Small intestine (tissue), 16 donors: ENCODE results near the gene STOML1. TPM values are rescaled to one million over a fixed set of nuclear protein-coding genes. Genes with fewer than 3 reads are reported as not detected.

ENCODE experiments used
- DNase-seq, 2 donors: peaks; one replicate each; pipeline versions ENCODE4 v3.0.0 to v3.0.0-alpha.2; 2013
- FAIRE-seq: peaks from 2 replicates; lab custom pipeline; 2012; peaks lifted over from hg19 to GRCh38; lab: Jason Lieb, UNC
- H3K27ac ChIP-seq, 3 donors: one replicate each; pipeline ENCODE4 v1.5.1; 2013; ENCODE audit warnings: low read length in 2 of 3, mild to moderate bottlenecking in 2 of 3, control low read depth in 1 of 3, inconsistent platforms in 1 of 3, low read depth in 1 of 3, moderate library complexity in 1 of 3
- H3K27me3 ChIP-seq, 3 donors: one replicate each; pipeline ENCODE4 v1.6.1; 2013; ENCODE audit warnings: low read length in 3 of 3, inconsistent platforms in 1 of 3; ENCODE audit not compliant: control insufficient read depth in 3 of 3, insufficient read depth in 3 of 3
- H3K36me3 ChIP-seq, 3 donors: one replicate each; pipeline ENCODE4 v1.6.1; 2013; ENCODE audit warnings: low read length in 3 of 3, inconsistent platforms in 1 of 3, low read depth in 1 of 3, mild to moderate bottlenecking in 1 of 3, moderate library complexity in 1 of 3; ENCODE audit not compliant: control insufficient read depth in 3 of 3, insufficient read depth in 2 of 3
- H3K4me1 ChIP-seq, 3 donors: one replicate each; pipeline ENCODE4 v1.6.1; 2013; ENCODE audit warnings: low read length in 2 of 3, inconsistent platforms in 1 of 3, low read depth in 1 of 3, mild to moderate bottlenecking in 1 of 3, moderate library complexity in 1 of 3; ENCODE audit not compliant: control insufficient read depth in 3 of 3, insufficient read depth in 2 of 3
- H3K4me3 ChIP-seq, 3 donors: one replicate each; pipeline ENCODE4 v1.5.1; 2013; ENCODE audit warnings: low read length in 3 of 3, control low read depth in 1 of 3, inconsistent platforms in 1 of 3, low read depth in 1 of 3, mild to moderate bottlenecking in 1 of 3, moderate library complexity in 1 of 3
- H3K9me3 ChIP-seq, 2 donors: one replicate each; pipeline ENCODE4 v1.6.1; 2013; ENCODE audit warnings: low read depth in 1 of 2, low read length in 1 of 2; ENCODE audit not compliant: control insufficient read depth in 2 of 2, insufficient read depth in 1 of 2
- WGBS, 3 donors: extraction: QIAGEN DNeasy Blood & Tissue Kit; methylation state at CpG; one replicate each; pipeline ENCODE4 v1.1.7; 2013; 5-methylcytosine and 5-hydroxymethylcytosine counted together
- long read RNA-seq, 10 donors: transcript quantifications; one replicate each; lab custom pipeline, GENCODE V29; 2026
- polyA plus RNA-seq, 4 donors: library from polyadenylated mRNA; stranded (reverse) in 3 of 4; unstranded in 1 of 4; fragments of 200-250 nt in 3 of 4; fragments of 120-200 nt in 1 of 4; gene quantifications; one replicate each; pipeline versions ENCODE4 v1.2.1 to v1.2.3, GENCODE V29; 2013
- donor health status: healthy with polysubstance abuse.
- donor health status: control.
- donor health status: control.
- donor health status: Bipolar disorder and iron deficiency.
- donor health status: healthy.

Gene STOML1, protein sequence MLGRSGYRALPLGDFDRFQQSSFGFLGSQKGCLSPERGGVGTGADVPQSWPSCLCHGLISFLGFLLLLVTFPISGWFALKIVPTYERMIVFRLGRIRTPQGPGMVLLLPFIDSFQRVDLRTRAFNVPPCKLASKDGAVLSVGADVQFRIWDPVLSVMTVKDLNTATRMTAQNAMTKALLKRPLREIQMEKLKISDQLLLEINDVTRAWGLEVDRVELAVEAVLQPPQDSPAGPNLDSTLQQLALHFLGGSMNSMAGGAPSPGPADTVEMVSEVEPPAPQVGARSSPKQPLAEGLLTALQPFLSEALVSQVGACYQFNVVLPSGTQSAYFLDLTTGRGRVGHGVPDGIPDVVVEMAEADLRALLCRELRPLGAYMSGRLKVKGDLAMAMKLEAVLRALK
- 10 to 100 TPM in 1 of 4 donors, 1 to 10 TPM in 3; 7.8 to 22.1 (median 8.7) TPM for polyA plus RNA-seq
- long read RNA-seq, donor 1: 0 reads
- long read RNA-seq, donor 2: 0 reads
- long read RNA-seq, donor 3, partial matches to known transcripts: 0 of 1 reads
- long read RNA-seq, donor 3, other reads (novel, unspliced or antisense): 0 of 1 reads
- long read RNA-seq, donor 4: 0 reads
- long read RNA-seq, donor 5: 0 reads
- long read RNA-seq, donor 6, full-length matches to known transcripts: 3 of 3 reads
- long read RNA-seq, donor 6, partial matches to known transcripts: 0 of 3 reads
- long read RNA-seq, donor 6, other reads (novel, unspliced or antisense): 0 of 3 reads
- long read RNA-seq, donor 7, full-length matches to known transcripts: 4 of 4 reads
- long read RNA-seq, donor 7, partial matches to known transcripts: 0 of 4 reads
- long read RNA-seq, donor 7, other reads (novel, unspliced or antisense): 0 of 4 reads
- long read RNA-seq, donor 8, partial matches to known transcripts: 0 of 1 reads
- long read RNA-seq, donor 8, other reads (novel, unspliced or antisense): 0 of 1 reads
- long read RNA-seq, donor 9, partial matches to known transcripts: 0 of 1 reads
- long read RNA-seq, donor 9, other reads (novel, unspliced or antisense): 0 of 1 reads
- long read RNA-seq, donor 10, full-length matches to known transcripts: 4 of 4 reads
- long read RNA-seq, donor 10, partial matches to known transcripts: 0 of 4 reads
- long read RNA-seq, donor 10, other reads (novel, unspliced or antisense): 0 of 4 reads

DNA sequence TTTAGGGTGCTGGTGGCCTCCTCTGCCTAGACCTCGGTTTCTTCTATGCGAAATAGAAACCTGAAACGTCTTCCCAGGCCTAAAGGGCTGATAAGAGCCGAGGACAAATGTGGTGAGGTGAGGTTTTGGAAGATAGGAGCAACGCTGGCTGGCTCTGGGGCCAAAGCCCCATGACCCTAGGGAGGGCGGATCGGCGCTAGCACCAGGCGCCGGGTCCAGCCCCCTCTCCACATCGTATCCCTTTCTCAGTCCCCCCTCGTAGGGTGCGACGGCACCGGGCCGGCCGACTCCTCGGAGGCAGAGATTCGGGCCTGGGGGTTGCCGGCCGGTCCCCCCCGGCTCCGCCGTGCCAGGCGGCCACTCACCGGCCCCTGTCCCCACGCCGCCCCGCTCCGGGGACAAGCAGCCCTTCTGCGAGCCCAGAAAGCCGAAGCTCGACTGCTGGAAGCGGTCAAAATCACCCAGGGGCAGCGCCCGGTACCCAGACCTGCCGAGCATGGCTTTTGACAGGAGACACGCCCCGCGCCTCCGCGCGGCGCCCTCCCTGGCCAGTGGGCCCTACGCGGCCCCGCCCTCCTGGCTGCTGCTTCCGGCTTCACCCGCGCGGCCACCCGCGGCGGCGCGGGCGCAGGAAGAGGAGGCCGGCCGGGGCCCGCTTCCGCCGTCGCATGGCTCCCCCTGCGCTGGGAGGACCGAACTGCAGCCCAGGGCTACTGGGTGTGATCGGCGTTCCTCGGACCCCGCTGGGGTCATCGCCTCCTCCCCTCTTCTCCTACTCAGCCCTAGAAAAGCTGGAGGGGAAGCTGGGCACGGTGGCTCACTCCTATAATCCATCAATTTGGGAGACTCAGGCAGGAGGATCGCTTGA is at the start of gene STOML1:
Gene STOML1, minus strand, starts transcription at position 570 of the 868 bp plus-strand sequence. Its CDS starts 72 bp downstream, at position 498.
- Histone ChIP-seq H3K9me3 (no peaks in the 10 kb centered on the region), H3K27me3 (no peaks in the 10 kb centered on the region), H3K27ac (peak within 1 kb of the TSS; percentile 49 to 86 (median 59)), H3K4me3 (peak within 1 kb of the TSS; percentile 69 to 79 (median 72)), H3K4me1 (peaks cover 3 to 30% (median 20%) of the 10 kb centered on the region in 3 donors), H3K36me3 (peaks cover 0 to 13% (median 0%) of the 10 kb centered on the region in 3 donors)
- 0 to 1% (median 1%) methylated on average over 47 to 72 of the region's 72 CpGs for WGBS, 3 donors
- DNase-seq (peak; percentile 91 to 97), FAIRE-seq (no peak)

DNA sequence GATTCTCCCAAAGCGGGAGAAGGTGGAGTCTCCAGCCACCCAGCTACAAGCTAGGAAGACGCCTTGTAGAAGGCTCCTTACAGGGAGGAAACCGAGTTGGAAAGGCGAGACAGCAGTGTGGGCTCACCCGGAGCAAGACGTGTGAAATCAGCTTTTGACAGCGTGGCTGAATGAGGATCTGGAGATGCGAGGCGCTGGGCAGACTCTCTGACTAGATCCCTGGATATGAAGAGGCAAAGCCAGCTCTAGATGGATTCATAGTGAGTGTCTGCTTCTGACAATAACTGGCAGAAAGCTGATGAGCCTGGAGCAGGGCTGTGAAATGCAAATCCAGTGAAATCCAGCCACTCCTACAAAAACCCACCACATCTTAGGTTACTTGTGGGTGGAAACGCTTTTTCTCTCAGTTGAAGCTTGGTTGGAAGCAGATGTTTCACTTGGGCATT is 49.2 kb upstream of the STOML1 start:
- Histone ChIP-seq H3K9me3 (no peaks in the 10 kb centered on the region), H3K36me3 (peaks cover 0 to 38% (median 0%) of the 10 kb centered on the region in 3 donors), H3K27ac (peak overlapping the region in 2 of 3 donors; percentile 2 to 89), H3K27me3 (no peaks in the 10 kb centered on the region), H3K4me3 (no peak overlapping the region), H3K4me1 (peaks cover 0 to 4% (median 0%) of the 10 kb centered on the region in 3 donors)
- FAIRE-seq (no peak), DNase-seq (no peak)
- WGBS, 3 donors: 90 to 93% (median 92%) methylated on average over 10 of the region's 10 CpGs

DNA sequence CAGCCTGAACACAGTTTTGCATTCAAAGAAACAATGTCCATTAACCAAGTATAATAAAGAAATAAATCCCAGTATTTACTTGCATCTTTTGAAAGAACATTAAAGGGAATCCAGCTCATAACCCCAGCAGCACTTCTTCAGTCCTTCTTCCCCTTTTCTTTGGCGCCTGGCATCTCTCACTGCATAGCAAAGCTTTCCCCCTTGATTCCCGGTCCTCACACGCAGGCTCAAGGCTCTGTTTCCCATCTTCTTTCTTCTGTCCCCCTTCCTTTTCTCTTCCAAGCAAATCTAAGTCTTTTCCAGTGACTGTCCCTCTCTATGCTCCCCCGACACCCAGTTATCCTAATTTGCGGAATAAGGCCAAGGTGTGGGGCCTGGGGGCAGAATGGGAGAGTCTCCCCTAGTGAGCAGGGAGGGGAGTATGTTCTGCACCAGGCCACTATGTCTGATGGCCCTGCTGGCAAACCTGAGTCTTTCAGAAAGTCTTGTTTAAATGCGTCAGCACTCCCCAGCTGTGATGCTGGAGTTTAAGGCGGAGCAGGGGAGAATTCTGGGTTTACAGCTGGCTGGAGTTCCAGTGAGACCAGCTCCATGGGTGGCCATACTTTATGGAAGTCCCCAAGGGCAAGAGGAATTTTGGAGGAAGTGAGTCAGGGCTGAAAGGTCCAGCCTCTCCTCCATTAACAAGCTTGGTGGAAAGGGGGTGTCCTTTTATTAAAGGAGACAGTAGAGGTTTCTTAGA is 48.2 kb upstream of the STOML1 start:
- no peak overlapping the region for H3K4me3 ChIP-seq

DNA sequence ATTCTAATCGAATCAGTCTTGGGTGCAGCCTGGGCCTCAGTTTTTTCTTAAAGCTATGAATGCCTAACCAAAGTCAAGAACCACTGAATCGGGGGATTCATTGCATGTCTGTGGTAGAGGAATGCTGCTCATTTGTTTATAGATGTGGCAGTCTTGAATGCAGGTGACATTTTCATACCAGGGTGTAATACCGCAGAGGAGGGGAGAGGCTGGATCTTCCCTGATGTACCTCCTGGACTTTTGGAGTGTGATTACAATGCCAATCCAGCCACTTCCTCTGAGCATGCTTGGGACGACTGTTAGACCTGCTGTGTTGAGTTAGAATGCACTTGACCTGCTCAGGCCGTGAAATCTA is 47.5 kb upstream of the STOML1 start:
- H3K36me3 ChIP-seq: peaks cover 7 to 48% (median 12%) of the 10 kb centered on the region in 3 donors
- DNase-seq: no peak
- H3K4me3 ChIP-seq: no peak overlapping the region
- no peaks in the 10 kb centered on the region for H3K27me3 ChIP-seq
- no peak for FAIRE-seq
- H3K4me1 ChIP-seq: peaks cover 0 to 4% (median 0%) of the 10 kb centered on the region in 3 donors
- WGBS, 3 donors: 75 to 88% (median 78%) methylated on average over 5 of the region's 5 CpGs
- peak overlapping the region in 2 of 3 donors; percentile 8 to 81 for H3K27ac ChIP-seq
- H3K9me3 ChIP-seq: no peaks in the 10 kb centered on the region

More for the DNA sequence above, 48.2 kb upstream of the STOML1 start:
- Histone ChIP-seq H3K9me3 (no peaks in the 10 kb centered on the region), H3K4me1 (peaks cover 0 to 4% (median 0%) of the 10 kb centered on the region in 3 donors), H3K36me3 (peaks cover 2 to 48% (median 8%) of the 10 kb centered on the region in 3 donors), H3K27me3 (no peaks in the 10 kb centered on the region), H3K27ac (peak overlapping the region in 2 of 3 donors; percentile 17 to 89)
- peak in 1 of 2 donors; percentile 28 for DNase-seq
- WGBS, 3 donors: 64 to 92% (median 87%) methylated on average over 7 of the region's 7 CpGs
- no peak for FAIRE-seq

DNA sequence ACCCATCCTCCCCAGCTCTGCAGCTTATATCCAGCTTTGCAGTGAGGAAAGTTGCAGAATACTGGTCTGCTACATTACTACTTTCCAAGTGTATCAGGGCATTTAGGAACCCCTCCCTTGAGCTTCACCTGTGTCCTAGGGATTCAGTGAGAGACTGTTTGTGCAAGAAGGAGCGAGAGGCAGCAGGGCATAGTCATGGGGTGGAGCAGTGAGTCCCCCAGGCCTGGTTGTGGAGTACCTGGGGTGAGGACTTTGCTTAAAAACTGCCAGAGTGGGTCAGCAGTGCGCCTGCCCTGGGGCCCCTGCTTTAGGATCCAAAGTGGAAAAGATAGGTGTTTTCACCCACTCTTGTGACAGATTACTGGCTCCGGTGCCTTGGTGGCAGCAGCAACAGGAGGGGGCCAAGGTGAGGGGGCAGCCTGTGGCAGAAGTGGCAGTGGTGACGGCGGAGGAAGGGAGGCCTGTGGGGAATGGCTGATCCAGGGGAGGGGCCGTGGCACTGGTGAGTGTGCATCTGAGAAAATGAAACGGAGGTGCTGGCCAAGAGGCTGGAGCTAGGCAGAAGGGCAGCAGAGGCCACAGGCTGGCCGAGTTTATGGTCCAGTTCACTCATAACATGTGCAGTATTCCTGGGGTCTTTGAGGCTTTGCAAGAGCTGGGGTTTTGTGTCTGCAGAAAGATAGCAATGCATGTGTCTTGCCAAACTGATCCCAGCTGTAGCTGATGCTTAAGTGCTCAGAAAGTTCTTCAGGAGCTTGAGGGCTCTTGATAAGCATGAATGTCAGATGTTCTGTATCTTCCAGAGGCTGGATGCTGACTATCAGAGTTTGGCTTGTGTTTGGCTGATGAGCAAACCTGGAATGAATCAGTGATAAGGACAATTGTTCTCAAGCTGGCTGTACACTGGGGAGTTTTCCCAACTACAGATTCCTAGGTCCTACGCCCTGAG is 46.9 kb upstream of the STOML1 start:
- Histone ChIP-seq H3K27me3 (no peaks in the 10 kb centered on the region), H3K36me3 (peaks cover 10 to 50% (median 18%) of the 10 kb centered on the region in 3 donors), H3K27ac (peak overlapping the region in 1 of 3 donors; percentile 81), H3K4me3 (no peak overlapping the region), H3K4me1 (peaks cover 0 to 4% (median 0%) of the 10 kb centered on the region in 3 donors), H3K9me3 (no peaks in the 10 kb centered on the region)
- no peak for FAIRE-seq
- 72 to 86% (median 81%) methylated on average over 9 of the region's 9 CpGs for WGBS, 3 donors
- no peak for DNase-seq

DNA sequence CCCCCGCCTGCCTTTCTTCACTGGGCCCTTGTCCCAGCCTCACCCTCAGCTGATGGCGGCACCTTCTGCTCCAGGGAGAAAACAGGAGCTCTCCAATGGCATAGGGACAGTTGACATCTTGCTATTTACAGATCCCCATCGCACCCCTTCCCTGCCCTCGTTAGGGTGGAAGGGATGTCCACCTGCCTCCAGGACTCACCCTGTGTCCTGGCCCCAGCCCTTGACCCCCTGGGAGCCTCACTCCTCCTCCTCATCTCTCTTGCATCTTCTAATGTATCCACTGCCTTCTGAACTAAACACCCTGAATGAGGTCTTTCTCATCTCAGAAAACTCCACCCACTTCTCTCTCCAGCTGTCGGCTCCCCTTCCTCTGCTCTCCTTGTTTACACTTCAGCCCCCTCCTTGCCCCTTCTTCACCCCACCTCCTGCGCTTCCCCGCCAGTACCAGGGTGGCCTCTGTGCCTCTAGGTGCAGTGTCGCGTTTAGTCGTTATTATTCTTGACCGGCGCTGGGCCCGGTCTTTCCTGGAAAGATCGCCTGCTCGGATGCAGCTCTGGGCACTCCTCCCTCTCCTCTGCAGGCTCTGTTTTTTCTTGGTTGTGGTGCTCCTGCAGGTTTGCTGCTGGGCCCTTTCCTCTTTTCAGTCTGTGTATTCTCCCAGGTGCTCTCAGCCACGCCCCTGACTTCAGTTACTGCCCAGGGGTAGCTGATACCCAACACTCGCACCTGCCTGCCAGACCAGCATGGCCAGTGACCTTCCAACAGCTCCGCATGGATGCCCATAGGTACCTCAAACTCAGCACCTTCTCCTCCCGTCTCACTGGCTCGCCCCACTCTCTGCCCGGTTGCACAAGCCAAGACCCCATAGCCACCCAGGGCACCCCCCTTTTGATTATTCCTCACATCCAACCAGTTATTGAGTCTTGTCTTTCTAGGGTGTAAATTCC is 45.3 kb upstream of the STOML1 start:
- no peak for FAIRE-seq
- DNase-seq: no peak
- peaks cover 0 to 4% (median 0%) of the 10 kb centered on the region in 3 donors for H3K4me1 ChIP-seq
- H3K27ac ChIP-seq: peak overlapping the region in 1 of 3 donors; percentile 15
- no peaks in the 10 kb centered on the region for H3K9me3 ChIP-seq
- H3K4me3 ChIP-seq: no peak overlapping the region
- WGBS, 3 donors: 74 to 80% (median 78%) methylated on average over 21 of the region's 21 CpGs
- H3K36me3 ChIP-seq: peaks cover 10 to 54% (median 24%) of the 10 kb centered on the region in 3 donors
- no peaks in the 10 kb centered on the region for H3K27me3 ChIP-seq
